Bronchial epithelial cell (primary cell): Measurements from ENCODE around the gene S1PR3. TPM values are rescaled to one million over a fixed set of nuclear protein-coding genes. Genes with fewer than 3 reads are reported as not detected.

Experiments used
- DNase-seq: peaks from one replicate; pipeline ENCODE4 v3.0.0-alpha.2; 2010; ENCODE audit warnings: low read depth
- FAIRE-seq: peaks from 2 replicates; lab custom pipeline; 2011; peaks lifted over from hg19 to GRCh38; lab: Jason Lieb, UNC
- H3K27me3 ChIP-seq: 2 replicates; pipeline ENCODE4 v1.5.1; 2011; ENCODE audit warnings: low read length; ENCODE audit not compliant: control insufficient read depth, insufficient read depth
- H3K36me3 ChIP-seq: 2 replicates; pipeline ENCODE4 v1.5.1; 2011; ENCODE audit warnings: low read length; ENCODE audit not compliant: control insufficient read depth, insufficient read depth
- H3K4me3 ChIP-seq: 2 replicates; pipeline ENCODE4 v1.5.1; 2011; ENCODE audit warnings: mild to moderate bottlenecking, low read depth, low read length, control low read depth
- CTCF ChIP-seq: IDR thresholded peaks from 2 replicates; pipeline ENCODE4 v1.5.1; 2011; ENCODE audit warnings: mild to moderate bottlenecking, moderate library complexity, low read length, control low read depth, inconsistent platforms; ENCODE audit not compliant: insufficient read depth, severe bottlenecking
- total RNA-seq: library from RNA; depleted of rRNA; stranded (reverse); fragments of >200 nt; gene quantifications from 2 replicates; pipeline ENCODE4 v1.2.1, GENCODE V29; 2014

S1PR3 gene
- total RNA-seq, 1 donor from 2014 or later = 0.79 TPM

DNA sequence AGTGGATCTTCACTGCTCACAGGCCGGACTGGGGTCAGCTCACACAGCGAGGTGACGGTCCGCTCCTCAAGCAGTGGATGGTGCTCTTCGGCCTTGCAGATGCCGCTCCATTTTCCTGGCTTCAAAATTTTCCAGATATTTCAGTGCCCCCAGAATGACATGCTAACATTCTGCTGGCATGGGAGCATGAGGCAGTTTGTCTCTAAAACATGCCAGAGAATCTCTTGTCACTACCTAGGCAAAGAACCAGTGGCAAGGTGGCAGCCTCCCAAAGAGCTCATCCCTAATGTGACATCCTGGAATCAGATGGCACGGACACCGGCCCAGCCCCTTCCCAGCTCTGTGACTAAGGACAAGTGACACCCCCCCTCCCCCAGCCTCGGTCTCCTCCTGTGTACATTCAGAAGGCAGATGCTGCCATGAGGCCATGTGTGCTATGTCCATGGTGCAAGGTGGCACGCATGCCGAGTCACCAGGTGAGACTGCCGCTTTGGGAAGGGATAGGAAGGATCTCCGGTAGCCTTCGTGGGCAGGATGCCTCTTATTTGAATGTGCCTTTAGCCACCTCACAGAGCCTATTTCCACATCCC lies 2.7 kb downstream of the S1PR3 start:
- no peak for TF ChIP-seq CTCF
- no peaks in the 10 kb centered on the region for H3K36me3 ChIP-seq
- FAIRE-seq (no peak), DNase-seq (no peak)
- H3K4me3 ChIP-seq = no peak overlapping the region
- no peaks in the 10 kb centered on the region for H3K27me3 ChIP-seq

- no peak overlapping the region for H3K4me3 ChIP-seq
These were observed 3.4 kb downstream of the S1PR3 start for GRCh38 chr9:88994469-88995199.

GRCh38 chr9:88995200-88995577 lies 3.9 kb downstream of the S1PR3 start:
- no peak for TF ChIP-seq CTCF
- Histone ChIP-seq H3K36me3 (no peaks in the 10 kb centered on the region), H3K4me3 (no peak overlapping the region), H3K27me3 (no peaks in the 10 kb centered on the region)
- FAIRE-seq (no peak), DNase-seq (no peak)

More at GRCh38 chr9:88994469-88995199, 3.4 kb downstream of the S1PR3 start:
- no peak for DNase-seq
- FAIRE-seq = no peak
- H3K36me3 ChIP-seq = no peaks in the 10 kb centered on the region
- H3K27me3 ChIP-seq = no peaks in the 10 kb centered on the region
- no peak for TF ChIP-seq CTCF

GRCh38 chr9:88995627-88996026 lies 4.4 kb downstream of the S1PR3 start:
- FAIRE-seq (no peak), DNase-seq (no peak)
- Histone ChIP-seq H3K4me3 (no peak overlapping the region), H3K36me3 (no peaks in the 10 kb centered on the region), H3K27me3 (no peaks in the 10 kb centered on the region)
- TF ChIP-seq CTCF = no peak

GRCh38 chr9:88996046-88996920 lies 5.0 kb downstream of the S1PR3 start:
- TF ChIP-seq CTCF = no peak
- peak; percentile 12 for DNase-seq
- Histone ChIP-seq H3K4me3 (no peak overlapping the region), H3K27me3 (no peaks in the 10 kb centered on the region), H3K36me3 (no peaks in the 10 kb centered on the region)
- FAIRE-seq = no peak
